ENCODE measurements around the gene IL2RA.

- TF ChIP-seq, protein P1, sequence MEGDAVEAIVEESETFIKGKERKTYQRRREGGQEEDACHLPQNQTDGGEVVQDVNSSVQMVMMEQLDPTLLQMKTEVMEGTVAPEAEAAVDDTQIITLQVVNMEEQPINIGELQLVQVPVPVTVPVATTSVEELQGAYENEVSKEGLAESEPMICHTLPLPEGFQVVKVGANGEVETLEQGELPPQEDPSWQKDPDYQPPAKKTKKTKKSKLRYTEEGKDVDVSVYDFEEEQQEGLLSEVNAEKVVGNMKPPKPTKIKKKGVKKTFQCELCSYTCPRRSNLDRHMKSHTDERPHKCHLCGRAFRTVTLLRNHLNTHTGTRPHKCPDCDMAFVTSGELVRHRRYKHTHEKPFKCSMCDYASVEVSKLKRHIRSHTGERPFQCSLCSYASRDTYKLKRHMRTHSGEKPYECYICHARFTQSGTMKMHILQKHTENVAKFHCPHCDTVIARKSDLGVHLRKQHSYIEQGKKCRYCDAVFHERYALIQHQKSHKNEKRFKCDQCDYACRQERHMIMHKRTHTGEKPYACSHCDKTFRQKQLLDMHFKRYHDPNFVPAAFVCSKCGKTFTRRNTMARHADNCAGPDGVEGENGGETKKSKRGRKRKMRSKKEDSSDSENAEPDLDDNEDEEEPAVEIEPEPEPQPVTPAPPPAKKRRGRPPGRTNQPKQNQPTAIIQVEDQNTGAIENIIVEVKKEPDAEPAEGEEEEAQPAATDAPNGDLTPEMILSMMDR (IDR thresholded peaks at IDR 0.05): no peak
- no peak for TF ChIP-seq POLR2A (IDR thresholded peaks at IDR 0.05)
Measured at GRCh38 chr10:6009150-6009549, 53.0 kb downstream of the IL2RA start.
